ENCODE results near the gene IL16.
"Not testable (repeated sequence)": the region's sequence is repeated elsewhere in the genome, so short reads cannot be mapped to it uniquely, and the experiment has no call there.

Gene IL16

DNA sequence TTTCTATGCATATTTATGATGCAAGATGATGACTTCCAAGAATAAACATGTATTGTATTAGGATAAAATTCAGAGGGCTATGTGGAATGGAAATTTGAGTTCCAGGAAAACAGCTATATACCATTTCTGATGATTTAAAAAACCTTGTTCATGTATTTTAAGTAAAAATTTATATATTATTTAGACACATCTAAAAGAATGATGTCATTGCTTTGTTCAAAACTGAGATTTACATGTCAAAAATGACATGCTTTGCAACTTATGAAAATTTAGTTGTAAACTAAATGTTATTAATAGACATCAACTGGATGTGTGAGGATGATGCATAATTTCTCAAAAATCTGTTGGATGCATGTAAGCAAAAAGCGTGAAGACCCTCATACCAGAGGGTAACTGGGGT is 125.0 kb downstream of the IL16 start:
- DNase-seq, result no peak

DNA sequence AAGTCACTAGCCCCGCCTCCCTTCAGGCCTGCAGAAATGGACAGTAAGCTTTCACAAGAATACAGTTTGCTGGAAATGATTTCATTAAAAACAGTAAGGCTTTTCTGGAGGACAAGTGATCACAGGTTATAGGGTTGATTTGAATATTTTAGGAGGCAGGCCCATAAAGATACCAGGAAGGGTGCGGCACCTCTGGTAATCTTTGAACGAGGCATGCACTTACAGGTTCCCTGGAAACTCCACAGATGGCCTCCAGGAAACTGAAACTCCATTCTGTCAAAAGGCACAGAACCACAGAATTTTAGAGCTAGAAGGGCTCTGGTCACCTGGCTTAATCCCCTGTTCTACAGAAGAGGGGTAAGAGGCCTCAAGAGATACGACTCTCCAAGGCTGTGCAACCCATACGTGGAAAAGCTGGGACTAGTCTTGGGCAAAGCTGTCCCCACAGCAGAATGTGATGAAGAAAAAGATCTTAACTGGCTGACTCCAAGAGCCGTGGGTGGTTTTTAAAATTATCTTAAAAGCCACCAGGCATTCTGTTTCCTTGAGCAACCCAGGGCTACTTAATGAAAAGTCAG is 126.1 kb downstream of the IL16 start:
- DNase-seq, result no peak

- no peak for DNase-seq
Measured at GRCh38 chr15:81323559-81323943, 126.9 kb downstream of the IL16 start.

DNA sequence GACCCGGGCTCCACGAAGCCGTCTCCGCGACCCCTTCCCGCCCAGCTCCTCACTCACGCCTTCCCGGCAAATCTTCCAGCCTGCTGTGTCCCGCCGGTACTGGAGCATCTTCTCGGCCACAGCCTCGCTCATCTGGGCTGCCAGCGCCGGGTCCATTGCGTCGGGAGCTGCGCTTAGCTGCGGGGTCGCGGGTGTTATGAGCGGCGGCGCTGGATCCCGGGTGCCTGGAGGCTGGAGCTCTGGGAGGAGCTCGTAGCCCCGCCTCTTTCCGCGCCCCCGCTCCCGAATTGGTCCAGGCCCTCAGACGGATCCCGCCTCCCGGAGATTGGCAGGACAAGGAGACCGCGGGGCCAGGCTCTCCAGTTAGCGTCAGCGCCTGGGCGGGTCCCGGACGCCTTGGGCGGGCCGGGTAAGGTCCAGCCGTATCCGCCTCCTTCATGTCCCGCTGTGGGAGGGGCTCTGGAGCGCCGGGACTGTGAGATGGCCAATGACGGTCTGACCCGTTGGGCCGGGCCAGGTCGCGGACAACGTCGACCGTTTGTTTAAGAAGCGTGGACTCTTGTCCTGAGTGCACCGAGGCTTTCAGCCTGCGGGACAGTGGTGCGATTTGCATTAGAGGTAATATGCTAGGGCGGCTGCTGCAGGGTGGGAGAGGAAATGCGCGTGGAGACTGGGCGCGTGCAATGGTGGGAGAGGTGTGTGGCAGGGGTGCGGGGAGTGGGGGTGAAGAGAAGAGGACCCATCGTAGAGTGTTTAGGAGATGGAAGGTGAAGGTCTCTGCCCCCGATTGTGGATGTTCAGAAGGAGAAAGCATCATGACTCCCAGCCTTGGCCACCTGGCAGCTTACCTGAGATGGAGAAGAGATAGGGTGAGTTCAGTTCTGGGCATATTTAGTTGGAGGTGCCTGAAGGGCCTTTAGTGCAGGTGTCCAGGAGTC is 127.5 kb downstream of the IL16 start, which contains the start of gene STARD5:
STARD5 (minus strand) TSS at position 198 of the 938 bp plus-strand sequence; CDS start at position 156, 42 bp downstream.
- peak; percentile 93 for DNase-seq

DNA sequence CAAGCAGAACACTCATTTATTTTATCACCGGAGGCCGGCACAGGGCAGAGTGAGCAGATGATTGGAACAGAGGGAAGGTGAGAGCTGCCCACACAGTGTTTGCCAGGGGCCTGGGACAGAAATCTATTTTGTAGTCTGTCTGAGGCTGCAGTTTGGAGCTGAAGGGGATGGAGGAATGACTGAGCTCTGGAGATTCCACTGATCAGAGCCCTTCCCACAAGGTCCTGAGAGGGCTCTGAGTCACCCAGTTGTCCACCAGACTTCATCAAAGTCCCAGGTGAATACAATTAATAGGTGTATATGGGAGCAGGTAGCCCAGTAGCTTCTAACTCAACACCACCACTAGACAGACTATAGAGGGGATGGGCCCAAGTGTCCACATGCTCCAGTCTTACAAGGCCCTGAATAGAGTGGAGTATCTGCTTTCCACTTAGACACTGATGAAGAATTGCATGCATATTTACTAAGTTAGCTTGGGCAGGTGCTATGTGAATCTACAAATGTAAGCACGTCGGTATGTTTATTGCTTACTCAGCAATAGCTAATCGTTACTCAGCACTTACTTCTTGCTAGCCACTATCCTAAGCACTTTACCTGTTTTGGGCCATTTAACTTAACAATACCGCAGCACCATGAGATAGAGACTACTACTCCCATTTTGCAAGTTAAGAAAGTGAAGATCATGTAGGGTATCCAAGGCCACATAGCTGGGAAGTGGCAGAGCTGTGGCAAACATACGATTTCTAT is 130.0 kb downstream of the IL16 start:
- no peak for DNase-seq

GRCh38 chr15:81327516-81327915 is 130.8 kb downstream of the IL16 start:
- DNase-seq, result peak; percentile 41

DNA sequence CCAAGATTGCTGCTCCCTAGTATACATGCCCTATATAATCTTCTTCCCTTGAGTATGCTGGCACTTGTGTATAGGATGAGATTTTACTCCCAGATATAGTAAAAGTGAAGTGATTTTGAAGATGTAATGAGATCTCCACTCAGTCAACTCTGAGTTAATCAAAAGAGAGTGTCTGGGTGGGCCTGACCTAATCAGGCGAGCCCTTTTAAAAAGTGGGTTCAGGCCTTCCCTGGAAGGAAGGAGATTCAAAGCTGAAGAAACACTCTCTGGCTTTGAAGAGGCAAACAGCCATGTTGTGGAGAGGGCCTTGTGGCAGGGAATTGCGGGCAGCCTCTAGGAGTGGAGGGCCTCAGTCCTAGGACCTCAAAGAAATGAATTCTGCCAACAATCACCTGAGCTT is 132.8 kb downstream of the IL16 start:
- no peak for DNase-seq

- DNase-seq, result no peak
Measured at GRCh38 chr15:81330366-81331090, 133.8 kb downstream of the IL16 start.

- not testable (repeated sequence) for DNase-seq
Measured at GRCh38 chr15:81331141-81331540, 134.5 kb downstream of the IL16 start.

- no peak for DNase-seq
Measured at GRCh38 chr15:81331600-81331999, 134.9 kb downstream of the IL16 start.

DNA sequence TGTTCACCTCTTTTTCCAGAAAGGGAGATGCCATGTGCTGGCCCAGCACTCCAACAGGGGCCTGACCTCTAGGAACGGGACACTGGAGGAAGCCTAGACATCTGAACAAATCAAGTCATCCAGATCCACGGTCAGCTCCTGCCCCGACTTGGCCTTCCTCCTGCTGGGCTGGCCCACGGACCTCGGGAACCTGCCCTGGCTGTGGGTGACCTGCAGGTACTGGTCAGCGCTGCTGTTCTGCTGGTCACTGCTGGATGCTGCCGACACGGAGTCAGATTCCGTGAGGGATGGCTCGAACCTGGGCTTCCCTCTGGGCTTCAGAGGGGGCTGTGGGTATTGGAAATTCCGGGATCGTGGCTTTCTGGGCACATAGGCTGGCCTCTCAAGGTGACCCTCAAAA is 135.6 kb downstream of the IL16 start:
- no peak for DNase-seq

DNA sequence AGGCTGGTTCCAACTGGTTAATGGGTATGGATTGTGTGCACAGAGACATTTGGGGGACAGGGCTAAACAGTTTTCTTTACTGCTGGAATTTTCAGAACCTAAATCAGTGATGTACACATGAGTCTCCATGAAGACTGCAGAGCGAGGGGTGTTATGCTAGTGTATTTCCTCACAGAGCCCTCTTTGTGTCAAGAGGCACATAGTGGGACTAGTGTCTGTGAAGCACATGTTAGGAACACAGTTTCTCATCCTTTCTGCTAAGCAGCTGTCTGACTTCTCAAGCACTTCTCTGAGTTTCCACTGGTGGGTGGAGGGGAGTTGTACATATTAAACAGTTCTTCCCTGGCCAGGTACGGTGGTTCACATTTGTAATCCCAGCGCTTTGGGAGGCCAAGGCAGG is 136.7 kb downstream of the IL16 start:
- DNase-seq, result no peak

- no peak for DNase-seq
Measured at GRCh38 chr15:81334768-81335435, 138.2 kb downstream of the IL16 start.

DNA sequence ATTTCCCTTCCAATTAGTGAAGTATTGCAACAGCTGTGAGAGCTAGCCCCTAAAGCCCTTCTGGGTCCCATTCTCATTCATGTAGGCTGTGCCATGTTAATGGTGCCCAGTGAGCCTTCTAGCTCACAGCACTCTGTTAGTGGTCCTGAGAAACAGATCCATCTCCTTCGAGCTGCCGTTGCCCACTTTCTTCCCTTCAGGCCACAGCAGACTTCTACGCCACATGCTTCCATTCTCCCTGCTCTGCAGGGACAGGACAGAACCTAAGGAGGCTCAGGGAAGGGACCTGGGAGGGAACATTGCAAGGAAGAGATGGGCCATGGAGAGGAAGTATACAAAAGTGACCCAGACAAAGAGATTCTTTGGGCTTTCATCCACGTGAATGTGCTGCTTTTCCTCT is 139.0 kb downstream of the IL16 start:
- DNase-seq, result no peak

- DNase-seq, result no peak
Measured at GRCh38 chr15:81336568-81336967, 139.9 kb downstream of the IL16 start.

GRCh38 chr15:81337241-81337640 is 140.6 kb downstream of the IL16 start:
- no peak for DNase-seq

- no peak for DNase-seq
Measured at GRCh38 chr15:81337713-81338157, 141.1 kb downstream of the IL16 start.

DNA sequence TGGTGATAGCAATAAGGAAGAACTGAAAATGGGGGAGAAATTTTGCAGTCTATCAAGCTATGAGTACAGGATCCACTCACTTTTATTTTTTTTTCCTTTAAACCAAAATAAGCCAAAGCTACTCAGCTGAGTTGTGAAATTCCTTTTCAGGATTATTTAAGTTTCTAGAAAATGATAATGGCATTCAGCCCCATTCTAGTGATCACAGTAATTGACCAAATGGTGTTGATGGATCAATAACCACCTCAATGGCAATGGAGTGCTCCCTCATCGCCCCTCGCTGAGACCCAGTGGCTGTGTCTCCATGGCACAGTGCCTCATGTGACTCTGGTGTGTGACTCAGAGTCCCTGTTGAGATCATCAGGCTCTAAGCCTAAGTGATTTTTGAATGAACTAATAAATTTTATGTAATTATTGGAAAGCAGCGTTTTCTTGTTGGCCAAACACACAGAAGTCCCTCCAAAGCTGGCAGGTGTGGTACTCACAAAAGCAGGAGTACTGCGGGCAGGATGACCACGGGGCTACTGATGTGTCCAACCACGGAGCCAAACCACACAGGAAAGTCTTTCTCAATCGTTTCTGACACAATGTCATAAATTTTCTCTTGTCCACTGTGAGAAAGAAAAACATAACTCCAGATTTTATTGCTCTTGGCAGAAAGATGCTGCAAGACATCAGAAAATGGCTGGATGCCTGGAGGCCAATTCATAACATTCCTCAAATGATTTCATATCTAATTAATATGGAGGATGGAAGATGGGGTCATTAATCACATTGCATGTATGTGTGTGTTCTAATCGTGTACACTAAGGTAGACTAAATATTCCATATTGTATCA is 141.7 kb downstream of the IL16 start:
- DNase-seq, result no peak

GRCh38 chr15:81339321-81339720 is 142.6 kb downstream of the IL16 start:
- no peak for DNase-seq

- no peak for DNase-seq
Measured at GRCh38 chr15:81339851-81340250, 143.2 kb downstream of the IL16 start.

- DNase-seq, result no peak
Measured at GRCh38 chr15:81341351-81341750, 144.7 kb downstream of the IL16 start.

All from amniotic stem cell (primary cell).